ES-I3 (cell line): ENCODE measurements around the gene NINL.

Source experiments
- H3K36me3 ChIP-seq: 2 replicates; pipeline ENCODE4 v1.6.1; 2013; ENCODE audit warnings: mild to moderate bottlenecking, low read length, control low read depth, moderate library complexity; ENCODE audit not compliant: insufficient read depth
- H3K4me1 ChIP-seq: 2 replicates; pipeline ENCODE4 v1.6.1; 2013; ENCODE audit warnings: mild to moderate bottlenecking, control low read depth, low read length; ENCODE audit not compliant: insufficient read depth
- H3K9ac ChIP-seq: 2 replicates; pipeline ENCODE4 v1.6.1; 2013; ENCODE audit warnings: low read depth, mild to moderate bottlenecking, low read length, moderate library complexity
- H3K9me3 ChIP-seq: 2 replicates; pipeline ENCODE4 v1.6.1; 2013; ENCODE audit warnings: mild to moderate bottlenecking, low read length, moderate library complexity; ENCODE audit not compliant: control insufficient read depth, insufficient read depth

The NINL gene

DNA sequence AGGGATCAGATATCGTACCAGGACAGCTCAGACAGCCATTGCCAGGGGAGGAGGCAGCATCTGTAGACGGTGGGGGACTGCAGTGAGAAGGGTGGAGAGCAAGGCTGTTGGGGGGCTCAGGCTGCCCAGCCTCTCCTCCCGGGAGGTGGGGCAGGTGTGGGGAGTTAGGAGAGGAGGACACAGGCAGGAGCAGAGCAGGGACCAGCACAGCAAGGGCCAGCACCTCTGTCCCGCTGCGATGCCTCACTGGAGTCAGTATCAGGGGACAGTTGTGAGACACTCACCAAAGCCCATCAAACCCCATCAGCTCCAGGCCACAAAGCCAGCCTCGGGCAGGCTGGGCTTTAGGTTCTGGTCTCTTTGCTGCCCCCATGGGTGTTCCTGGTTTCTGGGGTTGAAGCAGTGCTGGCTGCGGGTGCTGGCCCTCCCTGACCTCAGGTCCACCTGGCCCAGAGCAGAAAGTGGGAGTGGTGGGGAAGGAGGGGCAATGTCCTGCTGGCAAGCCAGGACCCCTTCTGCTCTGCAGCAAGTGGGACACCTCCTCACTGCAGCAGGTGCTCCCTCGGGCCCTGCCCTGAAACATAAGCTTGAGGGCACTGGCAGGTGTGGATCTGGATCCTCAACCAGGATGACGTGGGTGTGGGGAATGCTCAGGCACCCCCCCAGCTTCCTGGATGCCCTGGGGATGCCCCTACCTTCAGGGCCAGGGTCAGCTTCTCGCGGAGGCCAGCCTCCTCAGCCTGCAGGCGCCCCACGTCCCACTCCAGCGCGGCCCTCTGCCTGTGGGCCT lies 94.5 kb downstream of the NINL start:
- H3K9ac ChIP-seq = no peak overlapping the region
- peaks cover 5% of the 10 kb centered on the region; the same call in 1 of the 2 replicates for H3K4me1 ChIP-seq
- no peaks in the 10 kb centered on the region for H3K9me3 ChIP-seq
- peaks cover 4% of the 10 kb centered on the region for H3K36me3 ChIP-seq

DNA sequence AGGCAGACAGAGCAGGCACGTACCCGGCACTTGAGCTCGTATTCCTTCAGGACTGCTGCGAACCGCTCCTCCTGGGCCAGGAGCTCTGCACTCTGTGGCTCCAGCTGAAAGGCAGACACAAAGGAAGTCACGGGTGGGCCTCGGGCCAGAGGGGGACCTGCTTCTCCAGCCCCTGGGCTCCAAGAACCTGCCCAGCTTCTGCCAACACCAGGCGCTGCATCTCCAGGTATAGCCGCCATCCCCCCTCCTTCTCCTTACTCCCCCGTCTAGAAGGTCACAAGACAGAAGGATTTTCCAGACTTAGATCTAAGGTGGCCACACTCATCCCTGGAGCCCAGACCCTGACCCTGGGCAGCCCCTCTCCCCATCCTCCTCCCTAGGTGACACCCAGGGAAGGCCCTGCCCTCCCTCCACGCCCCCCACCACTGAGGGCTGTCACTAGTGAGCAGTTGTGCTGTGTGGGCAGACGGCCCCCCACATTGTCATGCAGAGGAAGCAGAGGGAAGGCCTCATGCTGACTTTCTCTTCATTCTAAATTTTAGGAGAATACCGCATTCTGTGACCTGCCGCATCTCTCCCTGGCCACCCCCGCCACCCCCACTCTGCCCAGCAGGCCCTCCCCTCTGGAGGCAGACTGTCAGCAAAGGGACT lies 96.0 kb downstream of the NINL start:
- Histone ChIP-seq H3K4me1 (peaks cover 5% of the 10 kb centered on the region; the same call in 1 of the 2 replicates), H3K36me3 (peaks cover 4% of the 10 kb centered on the region), H3K9ac (no peak overlapping the region), H3K9me3 (no peaks in the 10 kb centered on the region)

DNA sequence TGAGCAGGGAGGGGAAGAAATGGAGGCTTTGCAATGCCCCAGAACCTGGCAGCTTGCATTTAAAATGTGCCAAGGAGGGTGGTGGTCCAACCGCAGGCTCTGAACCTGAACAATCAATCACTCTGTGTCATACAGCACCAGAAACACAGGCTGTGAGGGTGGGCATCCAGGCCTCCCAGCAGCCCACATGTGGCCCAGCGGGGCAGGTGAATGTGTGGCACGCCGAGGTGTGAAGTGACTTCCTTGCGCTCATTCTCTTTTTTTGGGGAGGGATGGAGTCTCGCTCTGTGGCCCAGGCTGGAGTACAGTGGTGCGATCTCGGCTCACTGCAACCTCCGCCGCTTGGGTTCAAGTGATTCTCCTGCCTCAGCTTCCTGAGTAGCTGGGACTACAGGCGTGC lies 97.4 kb downstream of the NINL start:
- H3K9ac ChIP-seq = no peak overlapping the region
- H3K36me3 ChIP-seq = peaks cover 4% of the 10 kb centered on the region
- H3K4me1 ChIP-seq = peaks cover 5% of the 10 kb centered on the region; the same call in 1 of the 2 replicates
- H3K9me3 ChIP-seq = no peaks in the 10 kb centered on the region

DNA sequence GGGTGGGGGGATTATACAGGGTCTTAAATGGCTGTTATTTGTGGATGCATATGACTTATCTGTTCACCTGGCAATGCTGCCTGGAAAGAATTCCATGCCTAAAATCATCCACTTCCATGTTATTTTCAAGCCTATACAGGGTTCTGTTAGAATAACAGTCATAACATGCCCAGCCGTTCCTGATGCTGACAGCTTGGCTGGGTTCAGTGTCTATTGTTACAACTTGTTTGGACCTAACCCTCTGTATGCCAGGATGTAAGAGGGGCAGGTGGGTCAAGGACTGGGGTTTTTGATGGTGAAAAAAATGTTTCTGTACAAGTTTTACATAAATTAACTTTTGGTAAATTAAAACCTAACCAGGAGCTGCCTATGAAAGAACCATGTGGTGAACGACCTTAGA lies 98.0 kb downstream of the NINL start:
- no peak overlapping the region for H3K9ac ChIP-seq
- peaks cover 5% of the 10 kb centered on the region; the same call in 1 of the 2 replicates for H3K4me1 ChIP-seq
- H3K9me3 ChIP-seq = no peaks in the 10 kb centered on the region
- peaks cover 4% of the 10 kb centered on the region for H3K36me3 ChIP-seq

DNA sequence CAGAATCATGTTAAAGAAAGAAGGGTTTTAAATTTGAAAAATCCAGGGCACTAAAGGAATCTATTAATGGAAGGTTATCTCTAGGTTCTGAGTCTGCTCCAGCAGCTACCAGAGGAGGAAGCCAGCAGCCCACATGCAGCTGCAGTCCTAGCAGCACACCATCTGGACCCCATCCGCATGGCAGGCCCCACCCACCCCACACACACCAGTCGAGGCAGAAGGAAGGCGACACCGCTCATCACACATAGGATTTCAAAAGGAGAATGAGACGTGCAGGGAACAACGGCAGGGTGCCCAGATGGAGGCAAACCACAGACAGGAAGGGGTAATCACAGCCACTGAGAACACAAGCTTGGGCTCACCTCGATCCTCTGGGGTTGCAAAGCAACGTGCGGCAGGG lies 99.0 kb downstream of the NINL start:
- Histone ChIP-seq H3K36me3 (peaks cover 4% of the 10 kb centered on the region), H3K4me1 (peaks cover 5% of the 10 kb centered on the region; the same call in 1 of the 2 replicates), H3K9me3 (no peaks in the 10 kb centered on the region), H3K9ac (no peak overlapping the region)

DNA sequence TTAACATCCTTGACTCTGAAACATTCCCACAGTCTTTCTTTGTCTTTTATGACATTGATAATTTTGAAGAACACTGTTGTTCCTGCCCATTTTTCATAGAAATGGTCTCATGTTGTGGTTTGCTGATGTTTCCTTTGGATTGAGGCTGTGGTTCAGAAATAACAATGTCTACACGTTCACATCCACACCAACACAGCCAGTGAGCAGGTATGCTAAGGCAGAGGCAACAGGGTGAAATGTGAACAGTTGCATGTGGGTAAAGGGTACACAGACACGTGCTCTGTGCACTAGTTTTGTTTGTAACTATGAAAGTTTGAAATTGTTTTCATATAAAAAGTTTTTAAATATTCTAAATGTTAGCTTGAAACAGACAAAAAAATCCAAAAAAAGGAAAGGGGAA lies 99.5 kb downstream of the NINL start:
- H3K9ac ChIP-seq = no peak overlapping the region
- H3K36me3 ChIP-seq = peaks cover 4% of the 10 kb centered on the region
- H3K9me3 ChIP-seq = no peaks in the 10 kb centered on the region
- peaks cover 5% of the 10 kb centered on the region; the same call in 1 of the 2 replicates for H3K4me1 ChIP-seq

DNA sequence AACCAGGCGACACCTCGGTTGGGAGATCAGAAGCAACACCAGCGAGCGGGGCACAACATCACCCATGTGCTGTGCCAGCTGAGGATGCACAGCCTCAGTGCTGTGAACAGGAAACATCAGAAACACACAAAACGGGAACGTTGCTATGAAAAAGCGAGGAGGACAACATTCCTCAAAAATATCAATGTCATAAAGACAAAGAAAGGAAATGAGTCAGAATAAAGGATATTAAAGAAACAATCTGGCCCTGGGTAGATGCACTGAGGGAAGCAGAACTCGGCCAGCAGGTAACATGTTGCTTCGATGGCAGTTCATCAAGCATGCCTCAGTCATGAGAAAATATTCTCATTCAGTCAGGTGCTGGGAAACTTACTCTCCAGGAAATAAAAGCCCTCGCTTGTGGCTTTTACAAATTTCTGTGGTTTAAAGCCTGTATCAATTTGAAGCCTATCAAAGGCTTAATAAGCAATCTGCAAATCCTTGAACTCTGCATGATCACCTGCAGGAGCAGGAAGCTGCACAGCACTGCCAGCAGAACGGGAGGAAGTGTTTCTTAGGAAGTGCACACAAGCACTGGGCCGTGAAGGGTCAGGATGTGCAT lies 100.3 kb downstream of the NINL start:
- no peak overlapping the region for H3K9ac ChIP-seq
- peaks cover 4% of the 10 kb centered on the region for H3K36me3 ChIP-seq
- no peaks in the 10 kb centered on the region for H3K9me3 ChIP-seq
- peaks cover 4% of the 10 kb centered on the region; the same call in 1 of the 2 replicates for H3K4me1 ChIP-seq

DNA sequence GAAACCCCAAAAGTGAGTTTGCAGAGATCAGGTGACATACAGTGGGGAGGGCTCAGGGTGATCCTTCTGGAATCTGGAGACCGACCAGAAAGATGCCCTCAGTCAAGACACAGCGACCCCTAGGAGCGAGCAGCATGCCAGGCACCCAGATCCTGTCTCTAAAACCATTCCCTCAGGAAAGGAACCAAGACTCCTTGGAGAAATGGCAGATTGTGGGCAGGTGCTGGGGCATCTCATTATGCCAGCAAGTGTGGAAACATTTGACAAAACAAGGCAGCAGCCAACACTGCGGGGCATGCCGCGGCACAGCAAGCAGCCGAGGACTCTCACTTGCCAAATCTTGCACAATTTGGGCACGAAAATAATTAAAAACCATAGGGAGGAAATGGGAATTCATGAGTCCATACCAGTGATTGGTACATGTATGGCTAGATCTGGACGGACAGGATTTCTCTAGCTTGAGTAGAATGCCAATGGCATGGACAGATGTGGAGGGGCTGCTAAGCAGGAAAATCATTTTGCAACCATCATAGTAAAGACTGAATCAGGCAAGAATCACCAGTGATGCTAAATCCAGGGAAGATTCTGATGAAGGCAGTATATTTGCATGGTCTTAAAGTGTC lies 101.0 kb downstream of the NINL start:
- Histone ChIP-seq H3K9me3 (no peaks in the 10 kb centered on the region), H3K4me1 (no peaks in the 10 kb centered on the region), H3K9ac (no peak overlapping the region), H3K36me3 (peaks cover 9% of the 10 kb centered on the region)

DNA sequence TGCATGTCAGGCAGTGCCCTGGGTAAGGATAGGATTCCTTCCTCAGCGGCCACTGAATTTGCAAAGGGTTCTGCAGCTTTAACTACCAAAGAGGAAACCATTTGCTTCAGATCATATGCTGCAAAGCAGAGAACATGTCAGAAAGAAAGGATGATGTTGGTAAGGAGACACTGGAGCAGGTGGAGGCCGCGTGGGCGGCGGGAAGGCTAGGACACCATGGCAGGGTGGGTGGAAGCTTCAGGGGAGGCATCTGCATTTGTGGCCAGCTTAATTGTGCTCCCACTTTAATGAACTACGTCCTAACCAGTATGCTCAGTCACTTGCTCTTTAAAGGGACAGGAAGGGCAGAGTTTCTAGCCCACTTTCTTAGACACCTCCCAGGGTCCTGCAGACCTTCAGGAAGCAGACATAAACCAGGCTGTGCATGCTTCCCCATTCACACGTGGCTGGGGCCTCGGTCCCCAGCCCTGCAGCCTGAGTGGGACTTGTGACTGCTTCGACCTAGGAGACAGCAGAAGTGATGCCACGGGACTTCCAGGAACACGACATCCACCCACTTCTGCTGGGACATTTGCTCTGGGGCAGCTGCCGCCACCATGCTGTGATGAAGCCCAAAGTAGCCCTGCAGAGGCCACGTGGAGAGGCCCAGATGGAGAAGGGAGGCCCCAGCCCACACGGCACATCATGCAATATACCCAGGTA lies 101.7 kb downstream of the NINL start:
- H3K4me1 ChIP-seq = no peaks in the 10 kb centered on the region
- peaks cover 5% of the 10 kb centered on the region for H3K36me3 ChIP-seq
- H3K9me3 ChIP-seq = no peaks in the 10 kb centered on the region
- H3K9ac ChIP-seq = no peak overlapping the region

DNA sequence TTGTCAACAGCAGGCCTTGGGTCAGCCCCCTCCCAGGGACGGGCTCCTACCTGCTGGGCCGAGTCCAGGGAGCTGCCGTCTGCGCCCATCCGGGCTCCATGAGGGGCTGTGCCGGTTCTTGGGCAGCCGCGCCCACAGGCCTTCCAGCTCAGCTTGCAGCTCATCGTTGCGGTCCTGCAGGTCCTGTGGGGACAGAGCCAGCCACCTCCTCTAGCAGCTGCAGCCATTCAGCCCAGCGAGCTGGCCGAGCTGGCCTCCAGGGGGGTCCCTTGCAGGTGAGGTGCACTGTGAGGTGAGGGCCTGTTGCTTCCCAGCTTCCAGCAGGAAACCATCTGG lies 103.4 kb downstream of the NINL start:
- Histone ChIP-seq H3K4me1 (no peaks in the 10 kb centered on the region), H3K9me3 (no peaks in the 10 kb centered on the region), H3K36me3 (peaks cover 5% of the 10 kb centered on the region), H3K9ac (no peak overlapping the region)

DNA sequence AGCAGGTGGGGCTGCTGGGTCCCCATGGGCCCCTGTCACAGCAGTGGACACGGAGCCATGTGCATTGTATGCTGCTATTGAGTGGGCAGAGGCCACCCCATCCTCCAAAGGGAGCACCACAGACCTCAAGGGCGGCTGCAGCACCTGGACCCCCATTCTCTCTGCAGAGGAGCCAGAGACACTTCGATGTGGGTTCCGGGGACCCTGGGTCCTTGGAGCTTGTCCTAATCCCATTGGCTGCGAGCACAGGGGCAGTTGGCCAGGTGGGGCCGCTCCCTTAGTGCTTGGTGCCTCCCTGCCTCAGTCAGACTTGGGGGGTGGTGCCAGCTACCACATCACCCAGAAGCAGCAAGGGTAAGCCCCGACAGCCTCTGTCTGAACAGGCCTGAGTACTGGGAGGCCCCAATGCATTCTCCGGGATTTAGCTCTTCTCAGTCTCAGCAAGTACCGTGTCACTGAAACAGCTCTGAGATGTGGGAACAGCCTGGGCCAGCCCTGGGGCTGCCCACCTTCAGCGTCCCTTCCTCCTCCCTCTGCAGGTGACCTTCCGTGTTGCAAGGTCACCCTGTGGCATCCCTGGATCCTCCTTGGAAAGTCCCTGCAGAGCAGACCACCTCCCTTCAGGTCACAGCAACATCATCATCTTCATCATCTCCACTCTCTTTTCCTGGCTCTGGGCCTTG lies 104.0 kb downstream of the NINL start:
- no peaks in the 10 kb centered on the region for H3K4me1 ChIP-seq

DNA sequence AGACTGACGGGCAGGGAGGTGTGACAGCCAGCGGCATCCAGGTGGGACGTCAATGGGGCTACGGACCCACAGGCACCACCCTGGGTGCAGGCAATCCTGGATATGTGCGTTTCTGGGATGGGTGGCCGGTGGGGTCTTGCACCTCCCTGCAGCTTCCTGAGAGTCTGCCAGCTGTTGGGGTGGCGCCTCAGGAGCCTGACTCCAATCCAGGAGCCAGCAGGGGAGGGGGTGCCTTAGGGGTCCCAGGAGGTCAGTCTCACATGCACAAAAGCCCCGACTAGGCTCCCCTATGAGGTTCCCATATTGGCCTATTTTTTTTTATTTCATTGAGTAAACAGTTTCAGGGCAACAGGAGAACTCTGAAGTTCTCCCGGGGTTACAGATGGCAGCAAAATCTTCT lies 104.5 kb downstream of the NINL start:
- H3K9ac ChIP-seq = no peak overlapping the region
- H3K36me3 ChIP-seq = peaks cover 5% of the 10 kb centered on the region
- H3K9me3 ChIP-seq = no peaks in the 10 kb centered on the region

More for the DNA sequence above, 104.0 kb downstream of the NINL start:
- no peak overlapping the region for H3K9ac ChIP-seq
- H3K36me3 ChIP-seq = peaks cover 5% of the 10 kb centered on the region
- no peaks in the 10 kb centered on the region for H3K9me3 ChIP-seq

DNA sequence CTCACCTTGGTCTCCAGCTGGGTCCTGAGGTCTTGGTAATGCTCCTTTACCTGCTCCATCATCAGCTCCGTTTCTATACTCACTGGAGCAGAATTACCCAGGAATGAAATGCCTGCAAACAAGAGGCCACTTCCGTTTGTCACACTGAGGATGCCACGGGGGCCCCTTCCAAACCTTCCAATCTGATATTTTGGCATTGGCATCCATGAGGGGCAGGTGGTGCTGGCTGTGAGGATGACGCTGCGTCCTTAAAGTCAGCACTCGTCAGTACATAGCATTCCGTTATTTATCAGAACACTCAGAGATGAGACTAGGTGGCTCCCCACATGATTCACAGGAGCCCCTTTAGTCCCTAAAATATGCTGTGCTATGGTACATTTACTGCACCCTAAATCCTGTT lies 105.2 kb downstream of the NINL start:
- no peaks in the 10 kb centered on the region for H3K9me3 ChIP-seq
- H3K36me3 ChIP-seq = peaks cover 5% of the 10 kb centered on the region
- no peaks in the 10 kb centered on the region for H3K4me1 ChIP-seq
- H3K9ac ChIP-seq = no peak overlapping the region

More for the DNA sequence above, 104.5 kb downstream of the NINL start:
- no peaks in the 10 kb centered on the region for H3K4me1 ChIP-seq
